Stimulated activated CD4-positive, alpha-beta T cell treated with anti-CD3 and anti-CD28 coated beads, TNF-alpha, amount 100 ng/mL, for 48 hours (primary cell): Measurements from ENCODE around the gene MBNL1.

ENCODE experiments used
- DNase-seq, 3 donors: peaks; one replicate each; pipeline ENCODE4 v3.0.0-alpha.2; 2020; ENCODE audit warnings: low read depth in 3 of 3

Gene MBNL1

GRCh38 chr3:152480282-152480953, 211.7 kb downstream of the MBNL1 start:
- no peak for DNase-seq

GRCh38 chr3:152486364-152486763, 217.6 kb downstream of the MBNL1 start:
- DNase-seq: no peak

- no peak for DNase-seq
These were observed 219.7 kb downstream of the MBNL1 start for GRCh38 chr3:152488449-152488848.

GRCh38 chr3:152491922-152492321, 223.2 kb downstream of the MBNL1 start:
- DNase-seq: no peak

GRCh38 chr3:152496286-152496685, 227.6 kb downstream of the MBNL1 start:
- DNase-seq: no peak

GRCh38 chr3:152496716-152497115, 228.0 kb downstream of the MBNL1 start:
- no peak for DNase-seq

GRCh38 chr3:152497457-152497856, 228.7 kb downstream of the MBNL1 start:
- no peak for DNase-seq

GRCh38 chr3:152497890-152498289, 229.2 kb downstream of the MBNL1 start:
- DNase-seq: no peak

GRCh38 chr3:152499791-152500385, 231.2 kb downstream of the MBNL1 start:
- DNase-seq: no peak

GRCh38 chr3:152505926-152506325, 237.2 kb downstream of the MBNL1 start:
- DNase-seq: peak in 2 of 3 donors; percentile 9 to 30

GRCh38 chr3:152508705-152509104, 240.0 kb downstream of the MBNL1 start:
- no peak for DNase-seq

GRCh38 chr3:152511904-152512303, 243.2 kb downstream of the MBNL1 start:
- DNase-seq: no peak

- no peak for DNase-seq
These were observed 244.7 kb downstream of the MBNL1 start for GRCh38 chr3:152513301-152513960.
